ENCODE data around the gene ABHD13. TPM values are rescaled to one million over a fixed set of nuclear protein-coding genes. Genes with fewer than 3 reads are reported as not detected.
"Not testable (repeated sequence)": the region's sequence is repeated elsewhere in the genome, so short reads cannot be mapped to it uniquely, and the experiment has no call there.

Gene ABHD13
- total RNA-seq (2014; rRNA removed; shearing (Covaris generic)), result 6.9 and 8.3 TPM in 2 replicates

DNA sequence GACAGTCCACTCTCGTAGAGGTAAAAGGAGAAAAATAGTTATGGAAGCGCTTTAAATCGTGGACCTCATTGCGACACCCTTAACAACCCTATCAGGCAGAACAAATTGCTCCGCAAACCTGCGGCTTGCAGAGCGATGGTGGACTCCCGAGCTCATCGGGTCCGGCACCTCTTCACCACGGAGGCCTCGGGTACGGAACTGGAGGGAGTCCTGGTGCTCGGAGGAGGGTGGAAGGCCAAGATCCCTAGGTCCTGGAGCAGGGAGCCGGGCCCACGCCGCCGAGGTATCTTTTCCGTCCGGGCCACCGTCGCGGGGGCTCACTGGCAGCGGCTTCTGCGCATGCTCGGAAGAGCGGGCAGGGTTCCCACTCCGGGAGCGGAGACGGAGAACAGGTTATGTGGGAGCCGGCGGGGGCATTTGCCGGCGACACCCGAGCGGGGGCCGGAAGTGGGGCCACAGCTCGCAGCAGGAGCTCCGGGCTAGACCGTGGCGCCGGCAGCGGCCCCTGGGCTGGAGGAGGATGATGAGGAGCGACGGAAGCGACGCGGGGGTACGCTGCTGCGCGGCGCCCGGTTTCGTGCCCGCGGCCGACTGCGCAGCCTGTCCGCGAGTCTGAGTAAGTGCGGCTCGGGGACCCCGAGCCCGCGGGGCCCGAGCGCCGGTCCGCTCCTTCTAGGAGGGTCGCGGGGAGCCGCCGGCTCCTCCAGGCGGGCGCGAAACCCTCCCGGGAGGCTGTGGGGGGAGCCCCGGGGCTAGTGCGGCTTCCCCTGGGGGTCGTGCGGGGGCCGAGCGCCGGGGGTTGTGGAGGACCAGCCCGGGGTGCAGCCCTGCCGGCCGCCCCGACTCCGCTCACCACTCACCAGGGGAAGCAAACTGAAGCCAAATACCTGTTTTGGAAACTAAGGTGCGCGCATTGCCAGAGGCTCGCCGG lies at the start of gene ABHD13:
Gene ABHD13, plus strand, starts transcription at position 349 of the 931 bp plus-strand sequence. CDS start 10,827 bp downstream, outside the sequence.
- peak; percentile 86 for DNase-seq (ENCODE audit: low read depth)

DNA sequence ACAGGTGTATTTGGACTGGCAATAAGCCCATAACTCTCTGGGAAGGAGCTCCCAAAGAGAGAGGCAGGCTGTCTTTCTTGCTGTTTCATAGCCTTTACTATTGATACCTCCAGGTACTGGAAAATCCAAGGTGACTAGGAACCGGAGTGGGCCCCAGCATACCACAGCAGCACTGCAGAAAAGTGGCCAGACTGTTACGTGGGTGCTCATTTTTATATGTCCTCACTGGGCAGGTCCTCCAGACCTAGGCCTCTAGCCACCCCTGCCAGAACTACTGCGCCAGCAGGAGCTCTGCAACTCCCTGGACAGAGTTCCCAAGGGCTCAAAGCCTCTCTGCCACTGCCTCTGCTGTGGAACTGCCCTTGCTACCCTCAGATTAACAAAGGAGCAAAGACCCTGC lies 49.3 kb upstream of the ABHD13 start:
- no peak for DNase-seq (ENCODE audit: low read depth)

- DNase-seq (ENCODE audit: low read depth), result no peak
Measured at GRCh38 chr13:108176685-108177274, 41.4 kb upstream of the ABHD13 start.

- no peak for DNase-seq (ENCODE audit: low read depth)
Measured at GRCh38 chr13:108178078-108178477, 40.1 kb upstream of the ABHD13 start.

GRCh38 chr13:108182652-108183051 lies 35.5 kb upstream of the ABHD13 start:
- DNase-seq (ENCODE audit: low read depth), result no peak

DNA sequence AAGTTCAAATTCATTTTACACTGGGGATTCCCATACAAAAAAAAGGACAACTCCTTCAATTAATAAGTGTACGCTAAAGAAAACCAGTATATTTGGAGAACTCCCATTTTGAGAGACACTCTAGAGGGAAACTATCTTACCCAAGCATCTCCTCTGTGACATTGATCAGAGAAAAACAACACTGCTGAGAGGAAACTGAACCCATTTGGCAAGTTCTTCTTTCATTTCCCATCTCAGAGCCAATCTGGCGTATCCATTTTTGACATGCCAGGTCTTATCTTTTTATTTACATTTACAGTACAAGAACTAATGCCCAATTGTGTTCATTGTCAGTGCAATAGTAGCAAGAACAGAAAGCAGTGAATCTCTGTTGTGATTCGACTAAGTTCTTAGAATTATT lies 33.0 kb upstream of the ABHD13 start:
- no peak for DNase-seq (ENCODE audit: low read depth)

DNA sequence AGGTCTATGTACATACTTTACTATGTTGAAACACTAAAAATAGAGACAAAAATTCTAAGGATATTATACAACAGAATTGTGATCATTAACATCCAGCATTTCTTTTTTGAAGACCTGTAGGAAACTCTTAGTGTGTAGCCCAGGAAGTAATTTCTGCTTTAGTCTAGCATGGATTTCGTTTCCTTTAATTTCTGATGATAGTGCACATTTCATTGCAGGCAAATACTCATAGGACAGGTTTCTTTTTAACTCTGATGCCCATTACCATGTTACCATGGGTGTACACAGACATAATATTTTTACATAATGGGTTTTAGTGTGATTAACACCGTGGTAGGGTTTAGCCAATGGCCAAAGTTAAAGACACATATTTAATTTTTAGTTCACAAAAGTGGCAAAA lies 29.9 kb upstream of the ABHD13 start:
- DNase-seq (ENCODE audit: low read depth), result no peak

GRCh38 chr13:108190897-108191296 lies 27.3 kb upstream of the ABHD13 start:
- DNase-seq (ENCODE audit: low read depth), result no peak

DNA sequence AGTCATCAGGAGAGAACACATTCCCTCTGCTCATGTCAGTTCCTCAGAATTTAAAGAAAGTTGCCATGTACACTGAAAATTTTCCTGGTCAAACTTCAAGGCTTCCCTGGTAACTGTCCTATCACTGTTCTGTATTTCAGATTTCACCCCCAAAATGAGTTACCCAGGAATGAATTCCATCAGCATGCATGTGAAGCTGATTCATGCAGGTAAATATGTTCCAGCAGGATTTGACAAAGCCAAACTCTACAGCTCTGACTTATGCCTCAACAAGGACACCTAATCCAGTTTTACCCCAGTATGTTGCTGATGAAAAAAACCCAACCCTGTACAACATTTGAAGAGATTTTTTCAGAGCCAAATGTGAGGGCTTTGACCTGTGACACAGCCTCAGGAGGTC lies 24.4 kb upstream of the ABHD13 start:
- no peak for DNase-seq (ENCODE audit: low read depth)

- DNase-seq (ENCODE audit: low read depth), result no peak
Measured at GRCh38 chr13:108194435-108194936, 23.7 kb upstream of the ABHD13 start.

GRCh38 chr13:108195146-108195545 lies 23.0 kb upstream of the ABHD13 start:
- DNase-seq (ENCODE audit: low read depth), result no peak

DNA sequence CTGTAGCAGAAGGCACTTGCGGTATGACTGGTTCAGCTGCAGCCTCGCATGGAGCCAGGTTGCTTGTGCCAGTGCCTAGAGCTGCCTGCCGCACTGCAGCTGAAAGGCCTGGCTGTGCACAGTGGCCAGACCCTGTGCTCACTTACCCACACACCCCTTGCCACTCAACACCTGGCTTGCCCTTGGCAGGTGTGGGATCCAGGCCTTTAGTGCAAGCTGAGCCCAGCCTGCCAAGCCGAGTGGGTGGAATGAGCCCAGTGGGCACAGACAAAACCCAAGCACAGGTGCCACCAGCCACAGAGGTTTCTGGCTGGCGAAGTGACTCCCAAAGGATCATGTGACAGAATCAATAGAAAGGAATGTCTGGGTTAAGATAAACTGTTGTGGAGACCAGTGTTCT lies 22.3 kb upstream of the ABHD13 start:
- DNase-seq (ENCODE audit: low read depth), result no peak

DNA sequence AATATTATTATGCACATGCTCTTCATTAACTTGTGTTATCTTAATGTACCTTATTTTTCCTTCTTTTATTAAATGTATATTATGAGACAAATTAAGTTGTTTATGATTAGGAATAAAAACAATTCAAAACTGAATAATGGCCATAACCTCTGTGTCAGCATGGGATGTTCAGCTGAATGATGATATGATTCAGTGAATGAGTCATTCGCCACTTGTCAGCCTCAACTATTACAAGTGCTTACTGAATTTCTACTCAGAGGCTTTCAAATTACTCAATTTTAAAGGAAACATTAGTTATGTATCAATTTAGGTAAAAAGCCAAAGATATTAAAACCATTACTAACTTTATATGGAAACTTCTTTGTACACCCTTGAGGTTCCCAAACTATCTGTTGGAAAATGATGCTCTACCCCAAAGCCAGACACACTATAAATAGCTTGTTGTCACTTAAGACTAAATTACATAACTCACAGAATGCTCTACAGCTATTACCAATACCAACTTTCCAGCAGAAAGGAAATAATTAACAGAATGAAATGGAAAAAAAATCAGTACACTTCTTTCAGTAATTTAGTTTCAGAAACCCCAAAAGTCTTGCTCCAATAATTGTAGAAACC lies 17.3 kb upstream of the ABHD13 start:
- no peak for DNase-seq (ENCODE audit: low read depth)

DNA sequence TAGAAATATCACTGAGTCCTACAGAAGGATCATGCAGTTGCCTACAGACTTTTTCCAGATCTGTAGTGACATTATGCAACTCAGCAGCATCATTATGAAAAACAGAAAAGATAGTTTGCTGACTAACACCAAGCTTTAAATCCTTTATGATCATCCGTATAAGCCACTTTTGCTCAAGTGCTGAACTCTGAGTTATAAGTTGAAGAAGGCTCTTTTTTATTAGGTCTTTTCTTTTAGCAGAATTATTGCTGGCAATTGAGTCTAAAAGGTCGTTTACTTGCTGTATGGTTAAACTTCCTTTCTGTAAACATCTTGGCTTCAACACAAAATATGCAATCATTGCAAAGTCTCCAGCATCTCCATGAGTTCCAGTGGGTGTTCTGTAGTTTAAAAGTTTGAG lies 7.6 kb upstream of the ABHD13 start:
- no peak for DNase-seq (ENCODE audit: low read depth)

DNA sequence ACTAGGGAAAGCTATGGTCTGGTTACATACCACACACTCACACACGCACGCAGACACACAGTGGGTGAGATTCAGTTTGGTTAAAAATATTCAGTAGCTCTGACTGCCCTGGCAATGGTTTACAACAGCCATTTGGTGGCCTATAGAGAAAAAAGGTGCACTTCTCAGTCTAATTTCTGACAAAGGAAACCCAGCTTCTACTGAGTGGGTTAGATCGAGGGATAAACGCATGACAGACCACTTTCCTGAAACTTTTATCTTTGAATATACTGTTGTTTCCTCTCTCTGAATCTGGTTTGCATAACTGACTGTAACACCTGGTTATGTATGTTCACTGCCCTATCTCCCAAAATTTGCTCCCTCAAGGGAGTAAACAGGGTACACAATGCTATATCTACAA lies 5.3 kb upstream of the ABHD13 start:
- no peak for DNase-seq (ENCODE audit: low read depth)

DNA sequence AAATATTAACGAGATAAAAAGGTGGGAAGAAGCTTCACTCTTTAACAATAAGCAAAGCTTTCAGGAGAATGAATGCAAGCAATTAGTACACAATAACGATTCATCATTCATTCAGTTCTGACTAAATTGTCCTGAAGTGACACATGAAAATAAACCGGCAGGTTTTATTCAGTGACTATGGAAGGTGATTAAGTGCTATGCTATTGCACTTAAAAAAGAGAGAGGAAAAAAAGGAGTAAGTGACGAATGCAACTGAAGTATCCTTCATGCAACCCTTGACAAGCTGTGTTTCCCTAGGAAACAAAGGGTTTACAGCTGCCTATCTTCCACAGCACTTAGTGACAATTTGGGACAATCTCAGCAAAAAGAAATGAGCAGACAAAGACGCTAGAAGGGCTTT lies 4.2 kb upstream of the ABHD13 start:
- DNase-seq (ENCODE audit: low read depth), result no peak

DNA sequence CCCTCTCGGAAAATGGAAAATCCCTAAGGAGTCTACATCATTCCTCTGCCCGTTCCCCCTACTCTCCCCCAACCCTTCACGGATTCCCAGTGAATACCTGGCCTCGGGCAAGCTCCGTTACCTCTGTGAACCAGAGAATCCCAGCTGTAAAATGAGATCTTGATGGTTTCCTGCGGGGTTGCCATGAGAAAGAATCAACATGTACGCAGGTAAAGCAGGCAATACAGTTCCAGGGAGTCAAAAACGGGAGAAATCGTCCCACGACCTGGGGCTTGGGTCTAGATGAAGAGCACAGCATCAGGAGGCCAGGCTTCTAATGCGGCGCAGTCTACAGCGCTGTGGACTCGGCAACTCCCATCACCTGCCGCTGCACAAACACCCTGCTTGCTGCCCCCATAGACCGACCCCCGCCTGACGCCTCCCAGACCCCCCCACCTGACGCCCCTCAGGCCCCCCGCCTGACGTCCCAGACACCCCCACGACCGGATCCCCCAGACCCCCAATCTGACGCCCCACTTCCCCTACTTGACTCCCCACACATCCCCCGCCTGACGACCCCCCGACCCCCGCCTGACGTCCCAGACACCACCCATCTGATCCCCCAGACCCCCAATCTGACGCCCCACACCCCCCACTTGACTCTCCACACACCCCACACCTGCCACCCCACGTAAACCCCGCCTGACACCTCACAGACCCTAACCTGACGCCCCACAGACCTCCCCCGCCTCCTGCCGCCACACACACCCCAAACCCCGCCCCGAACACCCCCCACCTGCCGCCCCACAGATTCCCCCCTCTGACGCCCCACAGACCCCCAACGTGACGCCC lies 3.5 kb upstream of the ABHD13 start:
- DNase-seq (ENCODE audit: low read depth), result no peak

DNA sequence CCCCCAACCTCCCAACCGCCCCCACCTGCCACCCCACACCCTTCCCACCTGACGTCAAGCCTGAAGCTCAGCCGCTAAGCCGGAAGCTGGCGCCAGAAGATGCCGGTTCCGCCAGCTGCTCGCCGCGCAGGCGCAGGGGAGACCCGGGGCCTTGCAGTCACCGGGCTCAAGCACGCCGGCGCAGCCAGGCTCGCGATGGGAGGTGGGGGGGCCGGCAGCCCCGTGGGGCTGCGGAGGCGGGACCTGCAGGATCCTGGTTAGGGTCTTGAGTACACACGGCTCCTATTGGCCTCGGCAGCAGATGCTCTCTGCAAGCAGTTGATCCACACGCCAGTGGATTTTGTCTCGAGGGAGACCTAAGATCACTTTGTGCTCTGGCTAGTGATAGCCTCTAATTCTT lies 2.8 kb upstream of the ABHD13 start, which contains the start of gene LIG4:
Gene LIG4, minus strand, starts transcription at position 101 of the 400 bp plus-strand sequence. CDS start 4,268 bp downstream, outside the sequence.
- DNase-seq (ENCODE audit: low read depth), result peak; percentile 79

DNA sequence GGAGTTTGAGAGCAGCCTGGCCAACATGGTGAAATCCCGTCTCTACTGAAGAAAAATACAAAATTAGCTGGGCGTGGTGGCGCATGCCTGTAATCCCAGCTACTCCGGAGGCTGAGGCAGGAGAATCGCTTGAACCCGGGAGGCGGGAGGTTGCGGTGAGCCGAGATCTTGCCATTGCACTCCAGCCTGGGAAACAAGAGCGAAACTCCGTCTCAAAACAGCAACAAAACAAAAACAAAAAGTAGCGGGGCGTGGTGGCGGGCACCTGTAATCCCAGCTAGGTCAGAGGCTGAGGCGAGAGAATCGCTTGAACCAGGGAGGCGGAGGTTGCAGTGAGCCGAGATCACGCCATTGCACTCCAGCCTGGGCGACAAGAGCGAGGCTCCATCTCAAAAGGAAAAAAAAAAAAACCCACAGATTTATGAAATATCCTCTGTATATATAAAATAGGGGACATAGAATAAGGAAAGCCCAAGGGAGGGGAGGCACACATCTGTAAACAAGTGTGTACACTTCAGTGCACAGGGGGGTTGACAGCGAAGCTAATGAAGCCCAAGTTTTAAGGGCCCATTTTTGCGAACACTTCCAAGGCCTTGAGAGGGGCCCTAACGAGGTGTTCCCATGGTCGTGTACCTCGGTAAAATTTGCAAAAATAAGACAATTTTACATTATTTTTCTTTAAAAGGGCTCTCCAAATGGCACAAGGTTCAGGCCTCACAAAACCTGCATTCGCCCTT lies 717 bp upstream of the ABHD13 start:
- not testable (repeated sequence) for DNase-seq (ENCODE audit: low read depth)

DNA sequence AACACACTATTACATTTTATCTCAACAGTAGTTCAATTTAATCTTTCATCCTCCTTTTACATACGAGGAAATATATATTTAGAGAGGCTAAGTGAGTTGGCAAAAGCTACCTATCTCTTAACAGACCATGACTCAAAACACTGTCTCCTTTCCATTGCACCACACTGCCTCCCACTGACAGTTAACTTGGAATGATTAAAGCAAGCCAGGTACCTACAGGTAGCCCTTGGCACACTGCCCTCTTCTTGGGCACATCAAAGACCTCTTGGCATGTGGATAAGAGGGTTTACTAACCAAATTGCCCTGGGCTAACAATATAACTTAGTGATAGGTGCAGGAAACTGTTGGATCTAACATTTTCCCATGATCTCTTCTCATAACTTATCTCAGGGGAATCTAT lies 1.8 kb downstream of the ABHD13 start:
- no peak for DNase-seq (ENCODE audit: low read depth)
